EL (cell line): Measurements from ENCODE around the gene ATP8B3.
"Not testable (repeated sequence)": the region's sequence is repeated elsewhere in the genome, so short reads cannot be mapped to it uniquely, and the experiment has no call there.

ENCODE experiments used
- DNase-seq: peaks from one replicate; pipeline ENCODE4 v3.0.0-alpha.2; 2016

ATP8B3 gene

GRCh38 chr19:1815605-1816529 lies 3.8 kb upstream of the ATP8B3 start:
- DNase-seq: no peak

DNA sequence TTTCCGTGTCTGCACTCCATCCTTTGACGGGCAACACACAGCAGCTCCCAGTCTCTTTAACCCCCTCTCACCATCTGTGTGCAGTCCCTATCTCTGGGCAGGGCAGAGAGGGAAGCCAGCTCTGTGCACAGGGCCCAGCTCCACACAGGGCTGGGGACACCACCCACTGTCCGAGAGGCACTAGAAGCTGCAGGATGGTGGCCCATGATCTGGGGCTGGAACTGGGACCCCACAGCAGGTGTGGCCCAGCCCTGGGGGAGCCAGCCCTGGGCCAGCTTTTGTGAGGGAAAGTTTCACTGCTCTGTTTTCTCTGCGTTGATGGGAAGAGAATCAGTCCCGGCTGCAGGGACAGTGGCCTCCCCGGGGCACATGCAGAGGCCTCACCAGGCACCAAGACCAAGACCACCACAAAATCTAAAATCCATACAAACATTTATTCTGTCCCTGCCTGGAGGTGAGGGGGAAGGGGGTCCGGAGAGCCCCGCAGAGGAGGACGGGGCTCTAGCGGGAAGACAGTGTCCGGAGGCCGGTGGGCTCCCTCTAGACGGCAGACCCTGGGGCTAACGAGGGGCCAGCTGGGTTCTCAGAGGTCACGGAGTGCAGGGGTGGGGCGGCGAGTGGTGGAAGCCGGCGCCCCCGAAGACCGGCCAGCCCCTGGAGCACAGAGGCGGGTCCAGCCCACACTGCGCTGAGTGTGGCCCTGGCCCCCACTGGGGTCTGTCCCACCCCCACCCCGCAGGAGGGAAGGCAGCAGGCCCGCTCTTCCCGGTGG lies 2.9 kb upstream of the ATP8B3 start:
- DNase-seq: no peak

DNA sequence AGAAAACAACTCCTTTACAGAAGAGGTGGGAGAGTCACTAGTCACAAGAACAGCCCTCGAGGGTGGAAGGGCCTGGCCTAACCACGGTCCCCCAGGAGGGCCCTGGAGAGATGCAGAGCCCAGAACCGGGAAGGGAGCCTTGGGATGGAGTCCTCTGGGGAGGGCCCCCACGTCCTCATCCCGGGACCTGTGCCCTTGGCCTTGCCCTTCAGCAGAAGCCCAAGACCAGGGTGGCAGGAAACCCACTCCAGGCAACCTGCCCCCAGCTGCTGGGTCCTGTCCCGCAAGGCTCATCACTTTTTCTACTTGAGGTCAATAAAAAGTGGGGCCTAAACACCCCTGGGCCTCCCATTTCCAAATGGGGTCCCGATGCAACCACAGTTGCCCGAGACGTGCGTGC lies 2.3 kb upstream of the ATP8B3 start:
- no peak for DNase-seq

GRCh38 chr19:1813192-1814182 lies 1.4 kb upstream of the ATP8B3 start:
- DNase-seq: no peak

DNA sequence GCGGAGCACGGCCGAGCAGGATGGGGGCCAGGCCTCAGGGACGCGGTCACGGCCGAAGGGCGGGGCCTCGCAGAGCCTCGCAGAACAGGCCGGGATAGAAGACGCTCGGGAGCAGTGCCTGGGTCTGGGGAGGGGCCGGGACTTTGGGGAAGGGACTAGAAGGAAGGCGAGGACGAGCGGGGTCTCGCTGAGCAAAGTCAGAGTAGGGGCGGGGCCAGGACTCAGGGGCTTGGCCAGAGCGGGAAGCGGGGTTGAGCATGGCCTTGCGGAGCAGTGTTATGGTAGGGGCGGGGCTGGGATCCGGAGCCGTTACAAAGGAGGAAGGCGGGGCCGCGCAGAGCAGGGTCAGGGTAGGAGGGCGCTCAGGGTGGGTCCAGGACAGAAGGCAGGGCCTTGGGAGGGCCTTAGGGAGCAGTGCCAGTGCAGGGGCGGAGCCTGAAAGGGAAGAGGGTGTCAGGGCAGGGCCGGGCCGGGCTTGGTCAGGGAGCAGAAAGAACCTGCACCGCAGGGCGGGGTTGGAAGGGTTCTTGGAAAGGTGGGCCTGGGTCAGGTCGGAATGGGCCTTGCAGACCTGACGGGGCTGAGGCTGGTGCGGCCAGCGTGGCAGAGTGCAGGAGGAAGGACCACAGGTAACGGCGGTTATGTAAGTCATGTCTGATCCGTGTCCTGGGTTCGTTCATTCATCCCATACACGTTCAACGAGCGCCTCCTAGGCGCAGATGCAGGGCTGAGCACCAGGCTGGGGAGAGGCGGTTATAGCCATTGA lies 533 bp upstream of the ATP8B3 start:
- DNase-seq: peak; percentile 98

GRCh38 chr19:1811472-1811894 lies 593 bp downstream of the ATP8B3 start:
- DNase-seq: peak; percentile 74

DNA sequence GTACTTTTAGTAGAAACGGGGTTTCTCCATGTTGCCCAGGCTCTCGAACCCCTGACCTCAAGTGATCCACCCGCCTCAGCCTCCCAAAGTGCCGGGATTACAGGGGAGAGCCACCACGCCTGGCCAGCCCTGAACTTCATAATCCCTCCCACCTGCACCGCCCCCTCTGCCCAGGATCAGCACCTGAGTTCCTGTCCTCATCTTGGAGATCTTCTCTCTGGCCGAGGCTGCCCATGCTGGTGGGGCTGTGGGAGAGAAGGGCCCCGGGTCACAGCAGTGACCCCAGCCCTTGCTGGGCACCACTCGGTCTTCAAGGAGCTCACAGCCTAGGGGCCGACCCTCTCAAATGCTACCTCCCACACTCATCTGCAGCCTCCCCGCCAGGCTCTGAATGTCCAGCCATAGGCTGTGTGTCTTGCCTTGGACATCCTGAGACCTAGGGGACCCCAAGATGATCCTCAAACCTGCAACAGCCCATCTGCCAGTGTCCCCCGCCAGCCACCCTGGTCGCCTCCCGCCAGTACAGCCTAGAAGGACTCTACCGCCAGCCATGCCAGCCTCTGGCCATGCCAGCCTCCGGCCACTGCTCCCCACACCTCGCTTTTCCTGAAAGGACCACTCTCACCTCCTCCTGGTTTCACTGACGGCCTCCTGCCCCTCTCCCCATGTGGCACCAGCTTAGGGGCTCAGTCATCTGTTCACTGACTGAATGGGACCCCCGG lies 1.5 kb downstream of the ATP8B3 start:
- DNase-seq: no peak

GRCh38 chr19:1809678-1810077 lies 2.4 kb downstream of the ATP8B3 start:
- no peak for DNase-seq

- DNase-seq: no peak
These were observed 3.7 kb downstream of the ATP8B3 start for GRCh38 chr19:1808395-1808731.

- no peak for DNase-seq
These were observed 4.2 kb downstream of the ATP8B3 start for GRCh38 chr19:1807695-1808394.

DNA sequence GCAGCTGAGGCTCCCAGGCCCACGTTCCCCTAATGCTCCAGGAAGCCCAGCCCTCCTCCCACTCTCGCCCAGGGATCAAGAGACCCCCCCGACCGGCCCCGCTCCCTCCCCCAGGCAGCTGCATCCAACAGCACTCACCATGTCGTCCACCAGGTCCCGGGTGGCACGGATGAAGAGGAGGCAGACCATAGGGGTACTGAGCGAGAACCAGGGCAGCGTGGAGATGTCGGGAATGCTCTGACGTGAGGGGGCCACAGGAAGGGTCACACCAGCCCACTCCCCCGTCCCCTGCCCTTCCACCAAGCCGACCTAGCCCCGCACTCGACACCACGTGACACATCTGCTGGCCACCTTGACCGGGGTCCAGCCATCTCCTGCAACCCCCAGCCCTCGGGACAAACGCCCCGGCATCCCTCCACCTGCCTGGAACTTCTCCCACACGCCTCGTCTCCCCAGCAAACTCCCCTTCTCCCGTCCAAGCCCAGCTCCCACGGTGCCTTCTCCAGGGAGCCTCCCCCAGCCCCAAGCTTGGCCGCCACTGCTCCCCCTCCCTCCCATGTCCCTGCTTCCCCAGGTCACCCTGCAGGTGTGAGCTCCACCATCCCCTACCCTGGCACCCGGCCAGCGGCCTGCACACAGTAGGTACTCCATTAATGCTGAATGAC lies 4.9 kb downstream of the ATP8B3 start:
- DNase-seq: no peak

- no peak for DNase-seq
These were observed 5.7 kb downstream of the ATP8B3 start for GRCh38 chr19:1806184-1807029.

DNA sequence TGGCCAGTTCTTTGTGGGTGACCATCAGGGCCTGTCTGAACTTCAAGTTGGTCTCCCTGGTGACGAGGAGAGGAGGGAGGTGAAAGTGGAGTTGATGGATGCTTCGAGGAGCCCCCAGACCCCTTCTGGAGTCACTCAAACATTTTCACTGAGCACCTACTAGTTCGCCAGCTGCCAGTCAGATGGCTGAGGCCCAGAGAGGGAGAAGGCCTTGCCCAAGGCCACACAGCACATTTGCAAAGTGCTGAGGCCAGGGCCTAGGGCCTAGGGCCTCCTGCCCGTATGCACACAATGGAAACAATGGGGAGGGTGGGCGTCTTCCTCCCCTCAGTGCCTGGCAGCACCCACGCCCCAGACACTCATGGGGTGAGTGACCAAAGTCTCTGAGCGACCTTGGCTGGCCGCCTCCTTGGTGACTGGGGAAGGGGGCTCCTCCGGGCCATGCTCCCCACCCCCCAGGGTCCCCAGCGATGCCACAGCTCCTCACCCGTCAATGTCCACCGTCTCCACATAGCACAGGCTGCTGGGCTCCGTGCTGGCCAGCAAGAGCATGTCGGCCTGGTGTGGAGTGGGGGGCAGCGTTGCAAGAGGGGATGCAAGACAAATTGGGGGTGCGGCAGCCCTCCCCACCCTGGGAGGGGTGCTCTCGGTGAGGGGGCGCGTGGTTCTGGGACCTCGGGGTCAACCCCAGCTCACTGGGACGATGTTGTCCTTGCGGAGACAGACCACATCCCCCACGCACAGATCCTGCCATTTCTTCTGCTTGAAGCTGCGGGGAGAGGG lies 6.5 kb downstream of the ATP8B3 start:
- DNase-seq: no peak

- DNase-seq: no peak
These were observed 7.2 kb downstream of the ATP8B3 start for GRCh38 chr19:1804858-1805257.

DNA sequence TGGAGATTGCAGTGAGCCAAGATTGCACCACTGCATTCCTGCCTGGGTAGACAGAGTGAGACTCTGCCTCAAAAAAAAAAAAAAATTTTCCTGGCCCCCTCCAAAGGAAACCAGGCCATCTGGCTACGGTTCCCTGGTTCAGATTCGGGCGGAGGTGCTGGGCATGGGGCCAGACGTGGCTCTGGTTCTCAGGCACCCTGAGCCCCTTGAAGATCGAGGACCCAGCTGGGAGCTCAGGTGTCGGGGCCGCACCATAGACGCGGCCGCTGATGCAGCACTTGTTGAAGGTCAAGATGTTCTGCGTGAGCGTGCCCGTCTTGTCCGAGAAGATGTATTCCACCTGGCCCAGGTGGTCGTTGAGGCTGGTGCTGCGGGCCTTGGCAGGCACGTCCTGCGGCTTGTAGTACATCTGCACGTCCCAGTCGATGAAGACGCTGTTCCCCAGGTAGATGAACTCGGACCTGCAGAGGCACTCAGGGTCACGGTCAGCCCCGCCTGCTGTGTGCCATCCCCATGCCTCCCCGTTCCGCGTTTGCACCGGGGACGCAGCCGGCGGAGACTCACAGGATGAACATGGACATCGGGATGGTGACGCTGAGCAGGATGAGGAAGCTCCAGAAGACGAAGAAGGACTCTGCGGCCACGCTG lies 12.3 kb downstream of the ATP8B3 start:
- DNase-seq: no peak

- DNase-seq: not testable (repeated sequence)
These were observed 14.8 kb downstream of the ATP8B3 start for GRCh38 chr19:1797313-1797712.

DNA sequence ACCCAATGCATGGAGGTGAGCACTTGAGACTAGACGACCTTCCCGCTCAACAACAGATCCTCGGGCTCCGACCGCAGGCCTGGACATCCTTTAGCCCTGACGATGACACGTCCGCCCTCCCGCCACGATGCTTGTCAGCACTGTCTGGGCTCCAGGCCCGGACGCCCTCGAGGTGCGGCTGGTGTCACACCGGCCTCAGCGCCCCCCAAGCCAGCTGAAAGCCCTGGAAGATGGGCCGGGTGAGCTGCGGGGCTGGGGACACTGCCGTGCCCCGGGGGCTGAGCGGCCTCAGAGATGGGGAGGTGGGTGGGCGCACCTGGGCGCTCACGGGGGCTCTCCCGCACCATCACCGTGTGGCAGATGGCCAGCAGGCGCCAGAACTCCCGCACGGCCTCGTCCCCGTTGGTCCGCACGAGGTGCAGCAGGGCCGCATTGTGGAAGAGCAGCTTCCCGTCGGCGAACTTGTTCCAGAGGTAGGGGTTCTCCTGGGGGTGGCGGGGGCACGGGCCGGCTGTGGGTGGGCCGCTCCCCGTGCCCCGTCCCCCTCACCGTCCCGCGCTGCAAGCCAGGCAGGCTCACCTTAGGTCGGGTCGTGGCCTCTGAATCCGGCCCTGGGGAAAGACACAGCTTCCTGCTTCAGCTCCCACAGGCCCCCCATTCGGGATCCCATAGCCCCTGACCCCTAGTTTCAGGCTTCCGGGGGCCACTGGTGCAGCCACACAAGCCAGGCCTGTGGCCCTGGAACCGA lies 15.5 kb downstream of the ATP8B3 start:
- no peak for DNase-seq
